Fibroblast of lung (primary cell): ENCODE measurements around the gene ECPAS. TPM values are rescaled to one million over a fixed set of nuclear protein-coding genes. Genes with fewer than 3 reads are reported as not detected.

Experiments used
- DNase-seq, 2 donors: peaks; one replicate each; pipeline versions ENCODE4 v3.0.0 to v3.0.0-alpha.2; 2010; ENCODE audit warnings: low read depth in 2 of 2
- H2AFZ ChIP-seq: 2 replicates; pipeline ENCODE4 v1.5.1; 2012; ENCODE audit warnings: low read length, control low read depth, inconsistent platforms
- H3K27ac ChIP-seq: 2 replicates; pipeline ENCODE4 v1.5.1; 2011; ENCODE audit warnings: low read length, control low read depth; ENCODE audit not compliant: insufficient read depth
- H3K27me3 ChIP-seq: 2 replicates; pipeline ENCODE4 v1.5.1; 2011; ENCODE audit warnings: mild to moderate bottlenecking, low read length; ENCODE audit not compliant: control insufficient read depth, insufficient read depth
- H3K36me3 ChIP-seq: 2 replicates; pipeline ENCODE4 v1.5.1; 2011; ENCODE audit warnings: low read length; ENCODE audit not compliant: control insufficient read depth, insufficient read depth
- H3K4me1 ChIP-seq: 2 replicates; pipeline ENCODE4 v1.5.1; 2011; ENCODE audit warnings: low read length; ENCODE audit not compliant: control insufficient read depth, insufficient read depth; ENCODE audit errors: extremely low read depth
- H3K4me2 ChIP-seq: 2 replicates; pipeline ENCODE4 v1.5.1; 2011; ENCODE audit warnings: low read length, control low read depth; ENCODE audit not compliant: insufficient read depth; ENCODE audit errors: extremely low read depth
- H3K4me3 ChIP-seq, 4 experiments: fragments of 200-600 bp in 1 of 4; sonication (generic) in 1 of 4; replicated peaks in 1 of 4; 2 replicates each; pipeline ENCODE4 v1.5.1; 2011 to 2016; ENCODE audit warnings: low read length in 4 of 4, low read depth in 3 of 4, mild to moderate bottlenecking in 3 of 4, control low read depth in 2 of 4, inconsistent platforms in 1 of 4, mixed read lengths in 1 of 4; ENCODE audit not compliant: insufficient read depth in 1 of 4; ENCODE audit errors: control extremely low read depth in 1 of 4
- H3K79me2 ChIP-seq: 2 replicates; pipeline ENCODE4 v1.5.1; 2012; ENCODE audit warnings: mild to moderate bottlenecking, low read length, inconsistent platforms; ENCODE audit not compliant: control insufficient read depth, insufficient read depth
- H3K9ac ChIP-seq: 2 replicates; pipeline ENCODE4 v1.5.1; 2011; ENCODE audit warnings: mild to moderate bottlenecking, low read length, control low read depth; ENCODE audit not compliant: insufficient read depth
- H3K9me3 ChIP-seq: 2 replicates; pipeline ENCODE4 v1.5.1; 2012; ENCODE audit warnings: low read depth, low read length; ENCODE audit not compliant: control insufficient read depth, insufficient read depth
- H4K20me1 ChIP-seq: 2 replicates; pipeline ENCODE4 v1.5.1; 2011; ENCODE audit warnings: low read length; ENCODE audit not compliant: control insufficient read depth, insufficient read depth; ENCODE audit errors: extremely low read depth
- CTCF ChIP-seq, 2 donors: IDR thresholded peaks in 1 of 2; conservative IDR thresholded peaks in 1 of 2; 1 replicate in 1 of 2; 2 replicates in 1 of 2; pipeline ENCODE4 v1.5.1; 2011 to 2012; ENCODE audit warnings: low read length in 2 of 2, control low read depth in 1 of 2, inconsistent platforms in 1 of 2, low read depth in 1 of 2, mild to moderate bottlenecking in 1 of 2
- EZH2 ChIP-seq: IDR thresholded peaks from 2 replicates; pipeline ENCODE4 v1.5.1; 2012; ENCODE audit warnings: low read length, control low read depth, mild to moderate bottlenecking; ENCODE audit errors: missing control alignments
- polyA plus RNA-seq, 2 donors: library from polyadenylated mRNA; depleted of rRNA in 1 of 2; stranded (reverse) in 1 of 2; unstranded in 1 of 2; fragments of >200 nt; gene quantifications; 2 replicates each; pipeline ENCODE4 v1.2.1, GENCODE V29; 2011 to 2012; ENCODE audit warnings: missing spikeins in 1 of 2
- total RNA-seq: library from RNA; depleted of rRNA; stranded (reverse); fragments of >200 nt; gene quantifications from 2 replicates; pipeline ENCODE4 v1.2.1, GENCODE V29; 2014

Gene ECPAS
- total and polyA plus RNA-seq, 2 donors (not counting 1 experiment from before 2014, with no cell fraction given), result 42.9 to 140 TPM

- no peak overlapping the region for H3K27ac ChIP-seq
- H3K9me3 ChIP-seq, result no peaks in the 10 kb centered on the region
- no peaks in the 10 kb centered on the region for H3K36me3 ChIP-seq
- H3K4me3 ChIP-seq, result no peak overlapping the region
- no peaks in the 10 kb centered on the region for H3K27me3 ChIP-seq
- H3K79me2 ChIP-seq, result peaks cover 91% of the 10 kb centered on the region
- no peak overlapping the region for H2AFZ ChIP-seq
- H3K4me2 ChIP-seq, result no peak overlapping the region
- H4K20me1 ChIP-seq, result peaks cover 2% of the 10 kb centered on the region
- no peak overlapping the region for H3K9ac ChIP-seq
- no peak for TF ChIP-seq EZH2
- no peak for TF ChIP-seq CTCF (conservative IDR thresholded peaks at IDR 0.05 in 1 of 2, IDR thresholded peaks at IDR 0.05 in 1 of 2; ENCODE audit: low read depth in 1 of 2, low read length in 2 of 2)
- H3K4me1 ChIP-seq, result no peaks in the 10 kb centered on the region
- no peak for DNase-seq
Observed at GRCh38 chr9:111474385-111474784, 9.8 kb downstream of the ECPAS start.

- H3K4me1 ChIP-seq, result no peaks in the 10 kb centered on the region
- no peak overlapping the region for H3K9ac ChIP-seq
- no peaks in the 10 kb centered on the region for H3K36me3 ChIP-seq
- TF ChIP-seq CTCF (conservative IDR thresholded peaks at IDR 0.05 in 1 of 2, IDR thresholded peaks at IDR 0.05 in 1 of 2; ENCODE audit: low read depth in 1 of 2, low read length in 2 of 2), result no peak
- no peak for TF ChIP-seq EZH2
- H3K9me3 ChIP-seq, result no peaks in the 10 kb centered on the region
- H3K27me3 ChIP-seq, result no peaks in the 10 kb centered on the region
- no peak overlapping the region for H3K4me2 ChIP-seq
- no peak overlapping the region for H3K27ac ChIP-seq
- H4K20me1 ChIP-seq, result no peaks in the 10 kb centered on the region
- H3K79me2 ChIP-seq, result peaks cover 85% of the 10 kb centered on the region
- no peak for DNase-seq
- H2AFZ ChIP-seq, result no peak overlapping the region
- no peak overlapping the region for H3K4me3 ChIP-seq
Observed at GRCh38 chr9:111467778-111468367, 16.3 kb downstream of the ECPAS start.

GRCh38 chr9:111463048-111463447 is 21.1 kb downstream of the ECPAS start:
- DNase-seq, result no peak
- Histone ChIP-seq H3K4me2 (no peak overlapping the region), H3K9ac (no peak overlapping the region), H3K27me3 (no peaks in the 10 kb centered on the region), H3K9me3 (no peaks in the 10 kb centered on the region), H3K79me2 (peaks cover 81% of the 10 kb centered on the region), H2AFZ (no peak overlapping the region), H4K20me1 (no peaks in the 10 kb centered on the region), H3K4me3 (no peak overlapping the region), H3K27ac (no peak overlapping the region), H3K36me3 (no peaks in the 10 kb centered on the region), H3K4me1 (no peaks in the 10 kb centered on the region)
- TF ChIP-seq EZH2 (no peak), CTCF (conservative IDR thresholded peaks at IDR 0.05 in 1 of 2, IDR thresholded peaks at IDR 0.05 in 1 of 2; ENCODE audit: low read depth in 1 of 2, low read length in 2 of 2) (no peak)
